Fibroblast of lung (primary cell): Measurements from ENCODE around the gene RAP1GAP2. TPM values are rescaled to one million over a fixed set of nuclear protein-coding genes. Genes with fewer than 3 reads are reported as not detected.

ENCODE experiments used
- DNase-seq, 2 donors: peaks; one replicate each; pipeline versions ENCODE4 v3.0.0 to v3.0.0-alpha.2; 2010; ENCODE audit warnings: low read depth in 2 of 2
- H2AFZ ChIP-seq: 2 replicates; pipeline ENCODE4 v1.5.1; 2012; ENCODE audit warnings: low read length, control low read depth, inconsistent platforms
- H3K27ac ChIP-seq: 2 replicates; pipeline ENCODE4 v1.5.1; 2011; ENCODE audit warnings: low read length, control low read depth; ENCODE audit not compliant: insufficient read depth
- H3K27me3 ChIP-seq: 2 replicates; pipeline ENCODE4 v1.5.1; 2011; ENCODE audit warnings: mild to moderate bottlenecking, low read length; ENCODE audit not compliant: control insufficient read depth, insufficient read depth
- H3K36me3 ChIP-seq: 2 replicates; pipeline ENCODE4 v1.5.1; 2011; ENCODE audit warnings: low read length; ENCODE audit not compliant: control insufficient read depth, insufficient read depth
- H3K4me1 ChIP-seq: 2 replicates; pipeline ENCODE4 v1.5.1; 2011; ENCODE audit warnings: low read length; ENCODE audit not compliant: control insufficient read depth, insufficient read depth; ENCODE audit errors: extremely low read depth
- H3K4me2 ChIP-seq: 2 replicates; pipeline ENCODE4 v1.5.1; 2011; ENCODE audit warnings: low read length, control low read depth; ENCODE audit not compliant: insufficient read depth; ENCODE audit errors: extremely low read depth
- H3K4me3 ChIP-seq, 4 experiments: fragments of 200-600 bp in 1 of 4; sonication (generic) in 1 of 4; replicated peaks in 1 of 4; 2 replicates each; pipeline ENCODE4 v1.5.1; 2011 to 2016; ENCODE audit warnings: low read length in 4 of 4, low read depth in 3 of 4, mild to moderate bottlenecking in 3 of 4, control low read depth in 2 of 4, inconsistent platforms in 1 of 4, mixed read lengths in 1 of 4; ENCODE audit not compliant: insufficient read depth in 1 of 4; ENCODE audit errors: control extremely low read depth in 1 of 4
- H3K79me2 ChIP-seq: 2 replicates; pipeline ENCODE4 v1.5.1; 2012; ENCODE audit warnings: mild to moderate bottlenecking, low read length, inconsistent platforms; ENCODE audit not compliant: control insufficient read depth, insufficient read depth
- H3K9ac ChIP-seq: 2 replicates; pipeline ENCODE4 v1.5.1; 2011; ENCODE audit warnings: mild to moderate bottlenecking, low read length, control low read depth; ENCODE audit not compliant: insufficient read depth
- H3K9me3 ChIP-seq: 2 replicates; pipeline ENCODE4 v1.5.1; 2012; ENCODE audit warnings: low read depth, low read length; ENCODE audit not compliant: control insufficient read depth, insufficient read depth
- H4K20me1 ChIP-seq: 2 replicates; pipeline ENCODE4 v1.5.1; 2011; ENCODE audit warnings: low read length; ENCODE audit not compliant: control insufficient read depth, insufficient read depth; ENCODE audit errors: extremely low read depth
- EZH2 ChIP-seq: IDR thresholded peaks from 2 replicates; pipeline ENCODE4 v1.5.1; 2012; ENCODE audit warnings: low read length, control low read depth, mild to moderate bottlenecking; ENCODE audit errors: missing control alignments
- polyA plus RNA-seq, 2 donors: library from polyadenylated mRNA; depleted of rRNA in 1 of 2; stranded (reverse) in 1 of 2; unstranded in 1 of 2; fragments of >200 nt; gene quantifications; 2 replicates each; pipeline ENCODE4 v1.2.1, GENCODE V29; 2011 to 2012; ENCODE audit warnings: missing spikeins in 1 of 2
- total RNA-seq: library from RNA; depleted of rRNA; stranded (reverse); fragments of >200 nt; gene quantifications from 2 replicates; pipeline ENCODE4 v1.2.1, GENCODE V29; 2014
- TF ChIP-seq, protein P1 (sequence below), 2 donors: IDR thresholded peaks in 1 of 2; conservative IDR thresholded peaks in 1 of 2; 1 replicate in 1 of 2; 2 replicates in 1 of 2; pipeline ENCODE4 v1.5.1; 2011 to 2012; ENCODE audit warnings: low read length in 2 of 2, control low read depth in 1 of 2, inconsistent platforms in 1 of 2, low read depth in 1 of 2, mild to moderate bottlenecking in 1 of 2

The RAP1GAP2 gene
- total and polyA plus RNA-seq, 2 donors (not counting 1 experiment from before 2014, with no cell fraction given) = 0.33 to 0.99 TPM

DNA sequence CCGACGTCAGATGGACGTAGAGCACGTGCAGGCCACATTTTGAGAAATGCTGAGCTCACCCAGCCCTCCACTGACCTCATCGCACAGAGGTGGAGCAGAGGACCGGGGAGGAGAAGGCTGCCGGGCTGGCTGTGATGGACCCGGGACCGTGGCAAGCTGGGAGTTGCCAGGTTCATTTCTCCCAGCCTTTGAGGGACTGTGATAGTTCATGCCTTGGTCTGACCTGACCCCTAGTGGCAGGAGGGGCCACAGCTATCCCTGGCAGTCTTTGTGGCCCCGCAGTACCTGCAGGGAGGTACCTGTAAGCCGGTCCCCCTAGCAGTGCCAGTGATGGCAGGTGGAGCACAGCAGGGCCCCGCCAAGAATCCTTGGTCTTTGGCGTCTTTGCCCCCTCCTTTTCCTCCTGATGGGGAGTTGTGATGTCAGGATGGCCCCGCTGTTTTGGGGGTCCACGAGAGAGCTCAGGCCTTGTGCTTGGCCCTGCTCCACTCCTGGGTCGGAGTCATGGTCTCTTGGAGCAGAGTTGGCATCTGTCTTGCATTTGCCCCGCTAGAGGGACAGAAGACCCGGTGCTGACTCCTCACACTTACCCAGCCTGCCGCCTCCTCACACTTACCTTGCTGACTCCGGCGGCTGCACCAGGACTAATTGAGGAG is 216.8 kb downstream of the RAP1GAP2 start:
- Histone ChIP-seq H4K20me1 (no peaks in the 10 kb centered on the region), H2AFZ (no peak overlapping the region), H3K36me3 (no peaks in the 10 kb centered on the region), H3K4me3 (no peak overlapping the region), H3K27me3 (no peaks in the 10 kb centered on the region), H3K9me3 (no peaks in the 10 kb centered on the region), H3K27ac (no peak overlapping the region), H3K9ac (no peak overlapping the region), H3K79me2 (no peaks in the 10 kb centered on the region), H3K4me1 (no peaks in the 10 kb centered on the region), H3K4me2 (no peak overlapping the region)
- TF ChIP-seq EZH2 = no peak
- TF ChIP-seq, protein P1, sequence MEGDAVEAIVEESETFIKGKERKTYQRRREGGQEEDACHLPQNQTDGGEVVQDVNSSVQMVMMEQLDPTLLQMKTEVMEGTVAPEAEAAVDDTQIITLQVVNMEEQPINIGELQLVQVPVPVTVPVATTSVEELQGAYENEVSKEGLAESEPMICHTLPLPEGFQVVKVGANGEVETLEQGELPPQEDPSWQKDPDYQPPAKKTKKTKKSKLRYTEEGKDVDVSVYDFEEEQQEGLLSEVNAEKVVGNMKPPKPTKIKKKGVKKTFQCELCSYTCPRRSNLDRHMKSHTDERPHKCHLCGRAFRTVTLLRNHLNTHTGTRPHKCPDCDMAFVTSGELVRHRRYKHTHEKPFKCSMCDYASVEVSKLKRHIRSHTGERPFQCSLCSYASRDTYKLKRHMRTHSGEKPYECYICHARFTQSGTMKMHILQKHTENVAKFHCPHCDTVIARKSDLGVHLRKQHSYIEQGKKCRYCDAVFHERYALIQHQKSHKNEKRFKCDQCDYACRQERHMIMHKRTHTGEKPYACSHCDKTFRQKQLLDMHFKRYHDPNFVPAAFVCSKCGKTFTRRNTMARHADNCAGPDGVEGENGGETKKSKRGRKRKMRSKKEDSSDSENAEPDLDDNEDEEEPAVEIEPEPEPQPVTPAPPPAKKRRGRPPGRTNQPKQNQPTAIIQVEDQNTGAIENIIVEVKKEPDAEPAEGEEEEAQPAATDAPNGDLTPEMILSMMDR (conservative IDR thresholded peaks at IDR 0.05 in 1 of 2, IDR thresholded peaks at IDR 0.05 in 1 of 2; ENCODE audit: low read depth in 1 of 2, low read length in 2 of 2) = peak; percentile 68 to 73
- peak; percentile 35 to 65 for DNase-seq

DNA sequence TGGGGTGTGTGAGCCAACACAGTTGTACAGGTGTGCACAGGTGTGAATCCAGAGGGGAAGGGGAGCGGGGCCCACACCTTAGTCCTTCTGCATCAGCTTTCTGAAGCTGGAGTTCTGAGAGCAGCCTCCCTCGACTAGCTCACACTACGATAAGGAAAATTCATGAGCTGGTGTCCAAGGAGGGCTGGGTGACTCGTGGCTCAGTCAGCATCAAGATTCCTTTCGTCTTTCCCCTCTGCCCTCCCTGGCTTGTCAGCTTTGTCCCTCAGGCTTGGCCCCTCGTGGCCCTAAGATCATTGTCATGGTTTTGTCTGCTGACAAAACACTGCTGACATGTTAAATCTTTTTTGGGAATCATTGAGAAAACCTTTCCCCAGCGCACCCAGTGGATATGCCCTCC is 219.7 kb downstream of the RAP1GAP2 start:
- H3K4me3 ChIP-seq = no peak overlapping the region
- H2AFZ ChIP-seq = no peak overlapping the region
- no peaks in the 10 kb centered on the region for H3K79me2 ChIP-seq
- H3K27ac ChIP-seq = no peak overlapping the region
- no peak for TF ChIP-seq EZH2
- TF ChIP-seq, protein P1 (conservative IDR thresholded peaks at IDR 0.05 in 1 of 2, IDR thresholded peaks at IDR 0.05 in 1 of 2; ENCODE audit: low read depth in 1 of 2, low read length in 2 of 2) = no peak
- H4K20me1 ChIP-seq = no peaks in the 10 kb centered on the region
- H3K27me3 ChIP-seq = no peaks in the 10 kb centered on the region
- no peaks in the 10 kb centered on the region for H3K9me3 ChIP-seq
- no peaks in the 10 kb centered on the region for H3K4me1 ChIP-seq
- H3K9ac ChIP-seq = no peak overlapping the region
- DNase-seq = no peak
- no peak overlapping the region for H3K4me2 ChIP-seq
- no peaks in the 10 kb centered on the region for H3K36me3 ChIP-seq

DNA sequence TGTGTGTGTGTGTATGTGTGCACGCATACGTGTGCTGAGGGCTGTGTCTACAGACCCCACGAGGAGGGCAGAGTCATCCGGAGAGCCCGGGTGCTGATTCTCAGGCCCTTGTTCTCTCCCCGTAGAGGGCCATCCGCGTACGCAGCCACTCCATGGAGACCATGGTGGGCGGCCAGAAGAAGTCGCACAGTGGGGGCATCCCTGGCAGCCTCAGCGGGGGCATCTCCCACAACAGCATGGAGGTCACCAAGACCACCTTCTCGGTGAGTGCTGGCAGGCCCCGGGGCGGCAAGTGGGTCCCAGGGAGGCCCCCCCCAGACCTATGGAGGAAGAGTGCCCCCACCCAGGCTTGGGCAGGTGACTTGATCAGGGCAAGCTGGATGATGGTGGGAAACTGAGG is 221.7 kb downstream of the RAP1GAP2 start:
- H2AFZ ChIP-seq = no peak overlapping the region
- H3K9me3 ChIP-seq = no peaks in the 10 kb centered on the region
- no peak overlapping the region for H3K27ac ChIP-seq
- no peak for DNase-seq
- H3K4me2 ChIP-seq = no peak overlapping the region
- H3K36me3 ChIP-seq = no peaks in the 10 kb centered on the region
- TF ChIP-seq, protein P1 (conservative IDR thresholded peaks at IDR 0.05 in 1 of 2, IDR thresholded peaks at IDR 0.05 in 1 of 2; ENCODE audit: low read depth in 1 of 2, low read length in 2 of 2) = no peak
- TF ChIP-seq EZH2 = no peak
- no peak overlapping the region for H3K9ac ChIP-seq
- no peaks in the 10 kb centered on the region for H3K4me1 ChIP-seq
- no peak overlapping the region for H3K4me3 ChIP-seq
- H4K20me1 ChIP-seq = no peaks in the 10 kb centered on the region
- H3K79me2 ChIP-seq = no peaks in the 10 kb centered on the region
- no peaks in the 10 kb centered on the region for H3K27me3 ChIP-seq
